HG03159 (cell line): ENCODE measurements around the gene PMEPA1.
A peak's percentile ranks its signal among the peaks of the same experiment; 100 is the strongest.

ENCODE experiments used
- ATAC-seq: cut with Tn5 transposase; IDR thresholded peaks from one replicate; pipeline ENCODE4 v1.9.1; 2021; ENCODE audit warnings: mild to moderate bottlenecking, moderate library complexity; ENCODE audit not compliant: unreplicated experiment

Gene PMEPA1

DNA sequence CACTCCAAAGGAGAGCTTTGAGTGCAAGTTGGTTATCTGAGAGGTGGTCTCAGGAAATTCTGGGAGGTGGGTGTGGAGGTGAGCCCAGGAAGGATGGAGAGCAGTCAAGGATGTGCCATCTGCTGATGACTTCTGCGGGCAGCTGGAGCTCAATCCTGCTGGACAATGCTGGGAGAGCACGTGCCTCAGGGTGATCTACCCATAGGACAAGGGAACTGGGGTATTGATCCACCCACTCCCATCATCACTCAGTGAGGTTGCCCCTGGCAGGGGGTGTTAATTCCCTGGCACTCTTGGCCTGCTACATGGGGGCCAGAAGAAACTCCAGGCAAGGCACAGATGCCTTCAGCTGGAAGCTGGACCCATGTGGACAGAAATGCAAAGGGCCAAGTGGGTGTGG, 82.5 kb downstream of the PMEPA1 start:
- ATAC-seq: no peak

- no peak for ATAC-seq
These were observed 83.8 kb downstream of the PMEPA1 start for GRCh38 chr20:57625978-57626377.

GRCh38 chr20:57625181-57625958, 84.4 kb downstream of the PMEPA1 start:
- ATAC-seq: no peak

DNA sequence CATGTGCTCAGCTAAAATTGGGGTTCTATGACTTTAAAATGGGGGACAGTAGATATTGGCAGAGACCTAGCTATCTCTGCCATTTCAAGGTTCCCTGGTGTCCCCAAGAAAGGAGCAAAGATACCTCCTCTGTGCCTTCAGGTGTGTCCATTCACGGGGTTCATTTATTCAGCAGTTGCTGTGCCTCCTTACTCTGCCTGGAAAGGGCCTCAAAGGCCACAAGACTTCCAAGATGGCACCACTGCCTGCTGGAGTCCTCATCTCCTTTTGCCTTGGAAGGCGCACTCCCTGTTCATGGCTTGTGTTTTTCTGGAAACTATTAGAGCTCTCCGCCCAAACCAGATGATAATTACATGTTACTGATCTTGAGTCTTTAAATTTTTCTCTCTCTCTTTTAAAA, 85.7 kb downstream of the PMEPA1 start:
- ATAC-seq: no peak

DNA sequence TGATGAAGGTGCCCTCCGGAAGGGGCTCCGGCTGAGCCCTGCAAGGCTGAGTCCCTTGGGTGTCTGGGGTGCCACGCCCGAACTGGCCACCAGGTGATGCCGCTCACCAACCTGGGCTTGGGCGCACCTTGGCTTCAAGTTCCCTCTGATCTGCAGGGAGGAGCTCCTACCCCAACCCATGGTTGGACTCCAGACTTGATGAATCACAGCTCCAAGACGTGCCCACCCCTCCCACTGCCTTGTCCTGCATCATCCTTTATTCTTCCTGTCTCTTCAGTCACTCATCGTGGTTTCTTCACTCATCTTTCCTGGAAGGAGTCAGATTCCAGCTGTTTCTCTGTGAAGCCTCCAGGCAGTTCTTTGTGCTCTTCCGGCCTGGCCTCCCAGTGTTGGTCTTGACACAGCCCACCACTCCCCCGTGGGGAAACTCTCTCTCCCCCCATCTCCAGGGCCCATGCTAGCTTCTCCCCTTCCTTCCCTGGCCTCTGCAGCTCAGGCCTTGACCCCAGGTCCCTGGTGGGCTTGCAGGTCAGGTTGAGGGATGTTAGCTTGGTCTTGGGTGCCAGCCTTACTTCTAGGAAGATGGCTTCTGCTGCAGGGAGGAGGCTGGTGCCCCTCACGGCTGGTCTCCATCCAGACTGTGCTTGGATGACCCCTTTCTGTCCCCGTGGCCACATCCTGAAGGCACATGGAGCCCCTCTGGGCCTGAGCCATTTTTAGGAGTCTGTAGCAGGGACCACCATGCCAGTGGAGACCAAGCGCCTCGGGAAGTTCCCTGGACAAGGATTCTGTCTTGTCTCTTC, 87.0 kb downstream of the PMEPA1 start:
- ATAC-seq: no peak

- no peak for ATAC-seq
These were observed 87.6 kb downstream of the PMEPA1 start for GRCh38 chr20:57622201-57622570.

GRCh38 chr20:57621421-57622200, 88.2 kb downstream of the PMEPA1 start:
- ATAC-seq: no peak

DNA sequence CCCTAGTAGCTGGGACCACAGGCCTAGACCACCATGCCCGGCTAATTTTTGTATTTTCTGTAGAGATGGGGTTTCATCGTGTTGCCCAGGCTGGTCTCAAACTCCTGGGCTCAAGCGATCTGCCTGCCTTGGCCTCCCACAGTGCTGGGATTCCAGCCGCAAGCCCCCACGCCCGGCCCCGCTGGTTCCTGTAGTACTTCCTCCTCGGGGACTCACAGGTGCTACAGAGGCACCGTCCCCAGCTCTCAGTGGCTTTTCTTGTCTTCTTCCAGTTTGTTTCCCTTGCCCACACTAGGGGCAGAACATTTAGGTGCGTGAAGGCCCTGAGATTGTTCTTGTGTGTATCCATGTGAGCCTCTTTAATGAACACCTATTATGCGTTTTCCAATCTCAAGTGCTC, 88.8 kb downstream of the PMEPA1 start:
- no peak for ATAC-seq

DNA sequence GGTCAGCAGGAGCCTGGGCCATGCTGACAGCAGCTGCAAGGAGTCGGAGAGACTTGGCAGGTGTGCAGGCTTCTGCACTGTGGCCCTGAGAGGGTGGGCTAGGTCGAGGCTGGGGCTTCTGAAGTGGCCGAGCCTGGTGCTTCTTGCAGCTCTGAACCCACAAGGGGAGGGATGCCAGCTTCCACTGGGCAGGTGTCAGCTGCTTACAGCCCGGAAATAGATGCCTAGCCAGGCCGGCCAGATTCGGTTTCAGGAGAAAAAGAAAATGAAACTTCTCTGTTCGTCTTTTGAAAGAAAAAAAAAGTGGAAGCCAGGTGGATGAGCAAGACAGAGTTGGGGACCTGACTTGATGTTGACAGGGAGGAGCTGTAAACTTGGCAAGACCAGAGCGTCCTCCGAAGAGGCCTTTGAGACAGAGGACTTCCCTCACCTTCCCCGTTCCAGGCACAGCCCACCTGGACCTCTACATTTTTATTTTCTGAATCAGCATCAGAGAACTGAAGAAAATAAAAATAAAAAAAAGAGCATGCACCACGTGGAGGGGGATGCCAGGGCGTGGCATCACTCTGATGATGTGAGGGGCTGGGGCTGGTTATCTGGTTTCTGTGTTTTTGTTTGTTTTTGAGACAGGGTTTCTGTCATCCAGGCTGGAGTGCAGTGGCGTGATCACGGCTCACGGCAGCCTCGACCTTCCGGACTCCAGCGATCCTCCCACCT, 89.4 kb downstream of the PMEPA1 start, which contains the start of gene ZBP1:
Gene ZBP1, minus strand, starts transcription at position 153 of the 717 bp plus-strand sequence. Its CDS starts 131 bp downstream, at position 22.
- ATAC-seq: peak; percentile 48

DNA sequence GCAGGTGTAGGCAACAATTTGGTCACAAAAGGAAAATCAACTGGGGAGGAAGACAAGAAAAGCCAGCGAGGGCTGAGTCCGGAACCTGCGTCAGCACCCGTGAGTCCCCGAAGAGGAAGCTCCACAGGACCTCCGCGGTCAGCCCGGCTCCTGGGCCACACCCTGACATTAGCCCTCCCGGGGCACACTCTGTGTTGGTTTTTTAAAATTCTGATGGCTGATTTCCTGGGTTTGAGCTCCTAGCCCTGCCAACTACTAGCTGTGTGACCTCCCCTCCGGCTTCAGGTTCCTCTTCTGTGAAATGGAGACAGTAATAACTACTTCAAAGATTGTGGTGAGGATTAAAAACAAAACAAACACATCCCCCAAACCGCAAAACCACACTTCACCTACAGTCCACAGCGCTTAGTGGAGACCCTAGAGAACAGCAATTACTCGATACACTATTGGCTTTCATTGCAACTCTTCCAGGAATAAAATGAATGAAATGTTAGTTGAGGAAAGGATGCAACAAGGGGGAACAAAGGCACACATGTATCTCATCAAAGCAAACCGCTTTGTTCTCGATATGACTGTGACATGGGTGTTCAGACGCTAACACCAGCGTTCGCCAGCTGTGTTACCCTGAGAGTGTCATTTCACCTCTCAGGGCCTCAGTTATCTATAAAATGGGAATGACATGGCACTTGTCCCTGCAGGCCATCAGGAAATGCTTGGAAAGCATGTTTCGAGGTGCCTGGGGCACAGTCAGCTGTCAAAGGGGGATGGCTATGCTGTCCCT, 90.6 kb downstream of the PMEPA1 start:
- ATAC-seq: peak; percentile 57

- ATAC-seq: no peak
These were observed 91.1 kb downstream of the PMEPA1 start for GRCh38 chr20:57618764-57619050.

- ATAC-seq: no peak
These were observed 91.6 kb downstream of the PMEPA1 start for GRCh38 chr20:57618091-57618763.

DNA sequence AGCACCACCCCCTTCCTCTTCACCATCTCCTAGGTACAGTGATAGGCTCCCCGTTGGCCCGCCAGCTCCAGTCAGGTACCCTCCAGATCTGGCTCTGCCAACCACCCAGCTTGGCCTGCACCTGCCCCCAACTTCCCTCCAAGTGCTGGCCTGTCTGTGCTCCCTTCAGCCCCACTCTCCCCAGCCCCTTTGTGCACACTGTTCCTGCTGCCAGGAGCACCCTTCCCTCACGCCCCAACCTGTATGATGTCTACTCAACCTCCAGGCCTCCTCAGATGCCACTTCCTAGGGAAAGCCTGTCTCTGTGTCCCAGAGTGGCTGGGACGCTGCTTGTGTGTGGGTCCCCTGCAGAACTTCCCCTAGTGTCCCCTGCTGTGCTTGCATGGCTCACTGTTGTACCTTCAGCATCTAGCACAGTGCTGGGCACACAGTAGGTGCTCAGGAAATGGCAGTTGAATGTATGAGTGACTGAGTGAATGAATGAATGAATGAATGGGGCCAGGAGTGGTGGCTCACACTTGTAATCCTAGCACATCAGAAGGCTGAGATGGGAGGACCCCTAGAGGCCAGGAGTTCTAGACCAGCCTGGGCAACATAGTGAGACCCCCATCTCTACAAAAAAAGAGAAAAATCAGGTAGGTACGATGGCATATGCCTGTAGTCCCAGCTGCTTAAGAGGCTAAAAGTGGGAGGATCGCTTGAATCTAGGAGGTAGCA, 92.6 kb downstream of the PMEPA1 start:
- ATAC-seq: no peak

- no peak for ATAC-seq
These were observed 93.5 kb downstream of the PMEPA1 start for GRCh38 chr20:57616143-57616951.

GRCh38 chr20:57615445-57615811, 94.4 kb downstream of the PMEPA1 start:
- no peak for ATAC-seq

GRCh38 chr20:57614490-57615444, 95.0 kb downstream of the PMEPA1 start:
- no peak for ATAC-seq

- ATAC-seq: no peak
These were observed 96.3 kb downstream of the PMEPA1 start for GRCh38 chr20:57613481-57613921.
